Measurements from ENCODE around the gene DHRS7B.
A peak's percentile ranks its signal among the peaks of the same experiment; 100 is the strongest.
"Not testable (repeated sequence)": the region's sequence is repeated elsewhere in the genome, so short reads cannot be mapped to it uniquely, and the experiment has no call there.

The DHRS7B gene

GRCh38 chr17:21212826-21213637 lies 86.3 kb downstream of the DHRS7B start:
- no peak for DNase-seq

DNA sequence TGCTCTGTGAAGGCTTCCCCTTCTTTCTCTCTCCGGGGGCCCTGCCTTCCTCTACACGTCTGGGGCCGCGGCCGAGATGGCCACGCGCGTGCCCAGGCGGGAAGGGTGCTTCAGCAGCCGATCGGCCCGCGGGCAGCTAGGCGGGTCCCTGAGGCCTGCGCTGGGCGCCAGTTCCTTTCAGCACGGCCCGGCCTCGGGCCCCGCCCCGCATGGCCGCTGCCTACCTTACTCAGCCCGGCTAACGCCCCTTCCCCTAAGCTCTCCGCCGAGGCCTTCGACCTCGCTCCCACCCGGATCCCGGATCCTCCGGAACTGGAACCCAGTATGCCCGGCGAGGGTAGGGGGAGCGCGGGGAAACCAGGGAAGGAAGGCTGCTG lies 86.9 kb downstream of the DHRS7B start:
- DNase-seq = peak; percentile 48

GRCh38 chr17:21214015-21214776 lies 87.4 kb downstream of the DHRS7B start, which contains the start of gene TMEM11:
TMEM11 (minus strand) TSS chr17:21214161; CDS start chr17:21214152, 9 bp downstream.
- peak; percentile 94 for DNase-seq

- DNase-seq = peak; percentile 11
These were observed 88.2 kb downstream of the DHRS7B start for GRCh38 chr17:21214777-21215541.

DNA sequence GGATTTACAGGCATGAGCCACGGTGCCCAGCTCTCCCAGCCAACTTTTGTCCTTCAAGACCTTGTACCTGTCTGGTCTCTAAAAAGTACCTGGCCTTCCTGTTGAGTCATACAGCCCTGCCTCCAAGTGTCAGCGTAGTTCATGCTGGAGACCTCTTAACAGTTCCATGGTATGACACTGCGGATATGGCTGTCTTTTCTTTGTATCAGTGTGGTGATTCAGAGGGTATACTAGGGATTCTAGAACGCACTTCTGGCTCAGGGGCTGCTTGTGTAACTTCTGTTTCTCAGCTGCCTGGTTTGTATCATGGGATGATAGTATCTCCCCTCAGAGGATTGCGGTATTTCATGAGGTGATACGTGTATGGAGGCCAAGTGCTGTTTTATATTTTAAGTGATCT lies 89.2 kb downstream of the DHRS7B start:
- peak; percentile 24 for DNase-seq

- no peak for DNase-seq
These were observed 90.6 kb downstream of the DHRS7B start for GRCh38 chr17:21217346-21217745.

DNA sequence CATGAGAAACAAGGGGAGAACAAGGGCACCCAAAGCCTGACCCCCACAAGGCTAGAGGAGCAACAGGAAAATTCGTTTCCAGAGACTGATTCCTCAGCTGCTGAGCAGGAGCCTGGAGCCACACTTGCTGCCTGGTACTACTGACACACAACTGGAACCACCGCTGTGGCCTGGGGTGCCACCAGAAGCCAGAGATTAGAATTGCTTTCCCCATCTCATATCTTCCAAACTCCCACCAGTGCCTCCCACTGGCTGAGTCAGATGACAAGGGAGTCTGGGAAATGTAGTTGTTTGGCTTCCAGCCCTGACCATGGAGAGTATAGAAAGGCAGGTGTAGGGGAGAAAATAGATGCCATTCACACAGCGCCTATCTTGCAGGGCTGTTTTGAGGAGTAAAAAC lies 91.3 kb downstream of the DHRS7B start:
- DNase-seq = peak; percentile 85

GRCh38 chr17:21218831-21219380 lies 92.1 kb downstream of the DHRS7B start:
- DNase-seq = no peak

DNA sequence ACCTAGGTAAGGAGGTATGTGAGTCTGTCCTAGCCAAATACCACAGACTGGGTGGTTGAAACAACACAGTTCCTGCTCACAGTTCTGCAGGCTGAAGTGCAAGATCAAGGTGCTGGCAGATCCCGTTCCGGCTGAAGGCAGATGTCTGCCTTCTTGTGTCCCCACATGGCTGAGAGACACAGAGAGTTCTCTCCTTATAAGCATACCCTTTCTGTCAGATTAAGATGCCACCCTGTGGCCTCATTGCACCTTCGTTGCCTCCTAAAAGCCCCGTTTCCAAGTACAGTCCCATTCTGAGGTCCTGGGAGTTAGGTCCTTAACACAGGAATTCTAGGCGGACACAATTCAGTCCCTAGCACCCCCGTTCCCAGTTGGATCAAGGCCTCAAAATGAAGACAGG lies 96.3 kb downstream of the DHRS7B start:
- DNase-seq = no peak

DNA sequence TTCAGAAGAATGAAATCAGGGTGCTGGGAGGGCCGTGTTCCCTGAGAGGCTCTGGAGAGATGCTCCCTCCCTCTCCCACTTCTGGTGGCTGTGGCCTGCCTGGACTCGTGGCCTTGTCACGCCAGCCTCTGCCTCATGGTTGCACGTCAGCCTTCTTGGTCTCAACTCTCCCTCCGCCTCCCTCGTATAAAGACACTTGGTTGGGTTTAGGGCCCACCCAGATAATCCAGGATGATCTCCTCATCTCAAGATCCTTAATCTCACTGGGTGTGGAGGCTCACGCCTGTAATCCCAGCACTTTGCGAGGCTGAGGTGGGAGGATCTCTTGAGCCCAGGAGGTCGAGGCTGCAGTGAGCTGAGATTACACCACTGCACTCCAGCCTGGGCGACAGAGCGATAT lies 100.5 kb downstream of the DHRS7B start:
- not testable (repeated sequence) for DNase-seq

DNA sequence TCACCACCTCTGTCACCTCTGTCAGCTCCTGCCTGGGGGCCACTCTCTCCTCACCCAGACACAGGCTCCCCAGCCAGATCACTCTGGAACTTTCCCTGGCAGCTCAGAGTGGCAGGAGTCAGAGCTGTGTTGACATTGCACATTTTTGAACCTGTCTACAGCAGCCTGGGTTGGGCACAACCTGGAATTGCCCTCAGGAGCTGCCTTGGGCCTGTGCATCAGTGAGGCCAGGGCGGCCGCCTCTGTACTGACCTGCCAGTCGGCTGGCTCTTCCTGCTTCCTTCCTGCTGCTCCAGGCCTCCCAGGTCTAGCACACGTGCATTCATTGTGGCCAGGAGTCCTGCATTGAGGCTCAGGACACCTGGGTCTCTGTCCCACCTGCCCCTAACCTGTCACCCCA lies 101.3 kb downstream of the DHRS7B start:
- no peak for DNase-seq

- DNase-seq = no peak
These were observed 102.1 kb downstream of the DHRS7B start for GRCh38 chr17:21228845-21229244.

GRCh38 chr17:21231533-21231932 lies 104.8 kb downstream of the DHRS7B start:
- no peak for DNase-seq

GRCh38 chr17:21232033-21232749 lies 105.4 kb downstream of the DHRS7B start:
- no peak for DNase-seq

GRCh38 chr17:21233581-21234347 lies 107.0 kb downstream of the DHRS7B start:
- no peak for DNase-seq

GRCh38 chr17:21235921-21236320 lies 109.2 kb downstream of the DHRS7B start:
- no peak for DNase-seq

- peak; percentile 59 for DNase-seq
These were observed 113.1 kb downstream of the DHRS7B start for GRCh38 chr17:21239680-21240368.

DNA sequence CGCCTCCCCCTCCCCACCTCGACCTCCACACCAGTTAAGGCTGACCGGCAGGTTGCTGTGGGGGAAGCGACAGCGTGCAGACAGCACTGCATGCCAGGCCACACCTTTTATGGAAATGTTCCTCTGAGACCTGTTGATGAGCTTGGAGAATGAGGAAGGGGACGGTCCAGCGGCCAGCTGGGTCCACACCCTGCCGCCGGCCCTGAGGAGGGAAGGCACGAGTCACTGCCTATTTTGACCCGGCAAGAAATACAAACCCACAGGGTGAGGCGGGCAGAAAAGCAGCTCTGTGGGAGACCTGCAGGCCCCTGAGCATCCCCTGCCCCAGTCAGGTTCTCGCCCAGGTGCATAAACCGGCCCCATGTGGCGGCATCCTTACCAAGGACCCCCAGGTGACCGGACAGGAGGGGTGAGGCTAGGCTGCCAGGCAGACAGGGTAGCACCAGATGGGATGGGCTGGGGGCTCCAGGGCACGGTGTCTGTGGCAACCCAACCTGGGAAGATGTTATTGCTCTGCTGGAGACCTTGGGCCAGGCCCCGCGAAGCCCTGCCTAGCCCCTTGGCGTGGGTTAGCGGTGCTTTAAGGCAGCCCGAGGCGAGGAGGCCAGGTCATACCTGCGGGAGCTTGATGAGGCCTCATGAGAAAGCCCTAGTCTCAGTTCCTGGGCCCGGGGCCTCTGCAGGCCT lies 113.7 kb downstream of the DHRS7B start:
- no peak for DNase-seq
